Activated T-helper 1 cell treated with anti-CD3 and anti-CD28 coated beads, Interleukin-2, amount 50 U/mL, for 16 hours (primary cell): ENCODE data around the gene MCRIP1.
"Not testable (repeated sequence)": the region's sequence is repeated elsewhere in the genome, so short reads cannot be mapped to it uniquely, and the experiment has no call there.

Source experiments
- DNase-seq, 2 donors: peaks; one replicate each; pipeline ENCODE4 v3.0.0-alpha.2; 2020; ENCODE audit warnings: low read depth in 1 of 2, low spot score in 1 of 2

The MCRIP1 gene

DNA sequence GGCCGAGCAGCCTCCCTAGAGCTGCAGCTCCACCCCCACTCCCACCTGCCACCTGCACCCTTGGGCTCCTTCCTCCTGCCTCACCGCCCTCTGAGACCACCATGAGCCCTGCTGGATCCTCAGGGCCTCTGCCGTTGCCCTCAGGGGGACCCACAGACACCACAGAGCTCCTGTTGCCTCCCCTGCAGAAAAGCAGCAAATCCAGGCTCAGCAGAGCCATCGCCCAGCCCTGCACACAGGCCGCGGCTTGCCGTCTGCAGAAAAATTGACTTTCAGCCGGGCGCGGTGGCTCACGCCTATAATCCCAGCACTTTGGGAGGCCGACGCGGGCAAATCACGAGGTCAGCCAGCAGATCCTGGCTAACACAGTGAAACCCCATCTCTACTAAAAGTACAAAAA is 8.8 kb upstream of the MCRIP1 start:
- no peak for DNase-seq

- DNase-seq: no peak
Measured at GRCh38 chr17:81840826-81841778, 8.0 kb upstream of the MCRIP1 start.

DNA sequence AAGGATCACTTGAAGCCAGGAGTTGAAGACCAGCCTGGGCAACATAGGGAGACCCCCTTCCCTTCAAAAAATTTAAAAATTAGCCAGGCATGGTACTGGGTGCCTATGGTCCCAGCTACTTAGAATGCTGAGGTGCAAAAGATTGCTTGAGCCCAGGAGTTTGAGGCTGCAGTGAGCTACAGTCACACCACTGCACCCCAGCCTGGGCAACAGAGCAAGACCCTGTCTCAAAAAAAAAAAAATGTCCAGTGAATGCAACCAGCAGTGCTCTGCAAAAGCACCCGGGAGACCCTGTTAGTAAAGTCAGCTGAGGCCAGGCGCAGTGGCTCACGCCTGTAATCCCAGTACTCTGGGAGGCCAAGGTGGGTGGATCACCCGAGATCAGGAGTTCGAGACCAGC is 7.0 kb upstream of the MCRIP1 start:
- DNase-seq: not testable (repeated sequence)

- no peak for DNase-seq
Measured at GRCh38 chr17:81839301-81839700, 6.2 kb upstream of the MCRIP1 start.

DNA sequence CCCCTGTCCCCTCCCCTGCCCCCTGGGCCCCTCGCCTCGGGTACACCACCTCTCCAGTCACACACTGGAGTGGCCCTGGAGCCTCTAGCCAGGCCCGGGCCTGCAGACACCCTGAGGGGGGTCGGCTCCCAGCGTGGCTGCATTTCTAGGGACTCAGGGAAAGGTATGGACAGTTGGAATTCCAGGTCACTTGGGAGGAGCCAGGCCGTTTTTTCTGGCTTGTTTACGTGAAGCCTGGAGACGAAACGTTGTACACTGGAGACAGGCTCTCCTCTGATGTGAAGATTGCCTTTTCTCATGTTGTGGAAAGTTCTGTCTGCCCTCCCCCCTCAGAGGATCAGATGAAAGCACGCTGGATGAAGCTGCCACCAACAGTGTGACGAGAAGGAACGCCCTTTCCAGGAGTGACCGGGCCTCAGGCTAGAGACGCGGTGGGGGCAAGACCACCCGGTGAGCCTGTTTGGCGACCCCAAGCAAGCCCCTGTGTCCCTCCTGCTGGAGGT is 5.7 kb upstream of the MCRIP1 start:
- DNase-seq: no peak

- no peak for DNase-seq
Measured at GRCh38 chr17:81837641-81838040, 4.5 kb upstream of the MCRIP1 start.

- DNase-seq: no peak
Measured at GRCh38 chr17:81834831-81835267, 1.8 kb upstream of the MCRIP1 start, which contains the start of gene PPP1R27. TSS of gene PPP1R27 (minus strand) at chr17:81835050. CDS start at chr17:81834953, 97 bp downstream.

- DNase-seq: no peak
Measured at GRCh38 chr17:81833921-81834830, 1.1 kb upstream of the MCRIP1 start.

DNA sequence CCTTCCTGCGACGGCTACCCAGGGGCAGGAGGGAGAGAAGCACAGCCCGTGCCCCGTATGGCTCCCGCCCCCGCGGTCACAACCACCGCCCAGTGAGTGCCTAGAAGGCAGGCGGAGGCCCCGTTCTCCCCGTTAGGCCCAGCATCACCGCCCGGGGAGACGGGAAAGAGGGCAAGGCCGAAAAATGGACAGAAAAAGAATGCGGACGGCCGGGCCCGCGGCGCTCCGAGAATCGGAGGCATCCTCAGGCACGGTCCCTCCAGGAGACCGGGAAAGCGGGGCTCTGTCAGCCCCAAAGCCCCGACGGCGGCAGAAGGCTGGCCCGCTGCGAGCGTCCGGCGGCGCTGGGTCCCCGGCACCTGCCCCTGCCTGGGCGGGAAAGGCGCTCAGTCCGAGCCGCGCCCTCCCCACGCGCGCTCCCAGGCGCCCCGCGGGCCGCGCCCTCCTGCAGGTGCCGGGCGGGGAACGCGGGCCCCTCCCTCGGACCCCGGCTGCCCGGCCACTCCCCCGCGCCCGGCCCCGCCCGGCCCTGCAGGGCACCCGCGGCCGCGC is 407 bp downstream of the MCRIP1 start:
- peak in 1 of 2 donors; percentile 14 for DNase-seq

DNA sequence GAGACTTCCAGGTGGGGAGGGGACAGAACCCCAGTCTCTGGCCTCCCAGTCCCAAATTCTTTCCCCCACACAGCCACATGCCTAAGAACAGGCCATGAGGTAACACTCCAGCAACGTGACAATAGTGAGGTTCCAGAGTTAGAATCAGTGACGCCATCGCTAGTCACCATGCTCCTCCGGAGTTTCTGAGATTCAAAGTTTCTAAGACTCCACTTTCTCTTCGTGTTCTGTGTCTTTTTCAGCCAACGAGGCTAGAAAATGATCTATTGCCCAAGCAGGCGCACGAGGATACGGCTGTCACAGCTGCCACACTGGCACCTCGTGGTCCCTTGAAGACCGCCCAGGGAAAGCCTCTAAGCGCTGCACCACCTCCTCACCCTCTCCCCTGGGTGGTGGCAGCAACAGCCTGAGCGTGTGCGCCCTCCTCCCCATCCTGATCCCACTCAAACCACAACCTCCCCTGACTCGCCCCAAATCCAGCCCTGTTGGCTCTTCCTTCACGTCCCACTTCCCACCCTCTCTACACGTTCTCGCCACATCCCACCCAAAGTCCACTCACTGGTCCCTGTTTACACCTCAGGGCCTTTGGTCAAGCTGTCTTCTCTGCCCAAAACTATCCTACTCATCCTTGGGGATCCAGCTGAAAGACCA is 1.0 kb downstream of the MCRIP1 start:
- DNase-seq: peak in 1 of 2 donors; percentile 30

DNA sequence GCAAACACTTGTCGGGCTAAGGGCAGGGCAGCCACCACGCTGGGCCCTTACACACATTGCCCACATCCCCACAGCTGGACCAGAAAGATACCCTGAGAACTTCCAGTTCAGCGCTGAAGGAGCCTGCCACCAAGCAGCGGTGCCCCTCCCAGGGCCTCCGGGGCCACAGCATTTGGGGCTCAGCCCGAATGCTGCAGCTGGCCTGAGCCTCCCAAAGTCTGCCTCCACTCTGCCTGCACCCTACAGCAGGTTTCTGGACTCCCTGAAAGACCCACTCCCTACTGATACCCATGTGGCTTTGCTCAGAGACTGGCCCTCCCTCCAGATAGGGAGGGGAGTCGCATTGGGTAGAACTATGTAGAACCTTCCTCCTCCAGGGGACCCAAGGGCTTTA is 1.5 kb downstream of the MCRIP1 start:
- DNase-seq: no peak

DNA sequence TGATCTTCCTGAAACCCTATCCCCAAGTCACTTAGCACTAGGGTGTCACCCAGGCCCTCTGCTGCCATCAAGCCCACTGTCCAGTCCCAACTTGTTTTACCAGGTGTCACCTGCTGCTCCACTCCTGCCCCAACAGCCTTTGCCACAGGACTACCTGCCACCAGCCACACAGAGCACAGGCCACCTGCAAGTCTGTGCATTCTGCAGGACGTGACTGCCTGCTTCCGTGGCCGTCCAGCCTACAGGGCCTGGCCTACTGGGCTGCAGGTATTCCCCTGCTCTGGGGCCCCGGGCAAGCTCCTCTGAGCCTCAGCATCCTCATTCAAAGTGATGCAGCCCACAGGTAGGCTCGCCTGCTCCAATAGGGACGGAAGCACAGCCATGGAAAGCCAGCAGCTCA is 3.2 kb downstream of the MCRIP1 start:
- no peak for DNase-seq

GRCh38 chr17:81828656-81829055 is 4.4 kb downstream of the MCRIP1 start:
- DNase-seq: no peak

GRCh38 chr17:81825841-81826466 is 7.1 kb downstream of the MCRIP1 start:
- no peak for DNase-seq

GRCh38 chr17:81824595-81824994 is 8.5 kb downstream of the MCRIP1 start:
- DNase-seq: no peak

GRCh38 chr17:81823820-81824550 is 9.1 kb downstream of the MCRIP1 start:
- DNase-seq: no peak

- DNase-seq: no peak
Measured at GRCh38 chr17:81822996-81823819, 9.9 kb downstream of the MCRIP1 start.

GRCh38 chr17:81822312-81822637 is 10.8 kb downstream of the MCRIP1 start:
- DNase-seq: no peak
